ENCODE data around the gene ST3GAL5. TPM values are rescaled to one million over a fixed set of nuclear protein-coding genes. Genes with fewer than 3 reads are reported as not detected.

Gene ST3GAL5
- total RNA-seq, 1 experiment from 2014 or later: 5.9 TPM

GRCh38 chr2:85893428-85894258 is 4.9 kb upstream of the ST3GAL5 start:
- Histone ChIP-seq H4K20me1 (ENCODE audit: insufficient read depth) (no peaks in the 10 kb centered on the region), H3K9me3 (ENCODE audit: insufficient read depth, low read depth) (peaks cover 4% of the 10 kb centered on the region; the same call in 1 of the 2 replicates), H3K27me3 (ENCODE audit: insufficient read depth, low read depth) (no peaks in the 10 kb centered on the region), H3K9me2 (ENCODE audit: insufficient read depth) (no peaks in the 10 kb centered on the region), H3K4me2 (peak overlapping the region; percentile 33), H3K4me1 (replicated peaks; ENCODE audit: insufficient read depth) (peaks cover 37% of the 10 kb centered on the region), H3K79me2 (ENCODE audit: low read depth) (no peaks in the 10 kb centered on the region), H3F3A (ENCODE audit: insufficient read depth, low read depth) (peaks cover 19% of the 10 kb centered on the region; the same call in 1 of the 2 replicates), H3K4me3 (no peak overlapping the region), H3K27ac (no peak overlapping the region), H3K36me3 (ENCODE audit: low read depth) (no peaks in the 10 kb centered on the region), H2AFZ (no peak overlapping the region)
- CTCF ChIA-PET: no interaction called here
- no peak for TF ChIP-seq EZH2 (IDR thresholded peaks at IDR 0.05; ENCODE audit: low read depth)
- no peak for TF ChIP-seq CTCF (conservative IDR thresholded peaks at IDR 0.05)
- BruUV-seq (replicated peaks): no TSS peak
- intact Hi-C loops (cut with micrococcal nuclease; ENCODE audit: unreplicated experiment): no loop called here
- DNase-seq: peak in 1 of 2 experiments; percentile 35
- POLR2A ChIA-PET (ENCODE audit: unreplicated experiment): no interaction called here

- no peak overlapping the region for H2AFZ ChIP-seq
- BruUV-seq (replicated peaks): no TSS peak
- intact Hi-C loops (cut with micrococcal nuclease; ENCODE audit: unreplicated experiment): no loop called here
- H3K27ac ChIP-seq: no peak overlapping the region
- H3F3A ChIP-seq (ENCODE audit: insufficient read depth, low read depth): peaks cover 19% of the 10 kb centered on the region; the same call in 1 of the 2 replicates
- no peak for TF ChIP-seq CTCF (conservative IDR thresholded peaks at IDR 0.05)
- TF ChIP-seq EZH2 (IDR thresholded peaks at IDR 0.05; ENCODE audit: low read depth): no peak
- ChIA-PET POLR2A (ENCODE audit: unreplicated experiment) (no interaction called here), CTCF (no interaction called here)
- H3K4me1 ChIP-seq (replicated peaks; ENCODE audit: insufficient read depth): peaks cover 39% of the 10 kb centered on the region
- no peaks in the 10 kb centered on the region; the same call in 1 of the 2 replicates for H3K79me2 ChIP-seq (ENCODE audit: low read depth)
- no peak overlapping the region for H3K4me3 ChIP-seq
- no peak for DNase-seq
- H3K9me2 ChIP-seq (ENCODE audit: insufficient read depth): no peaks in the 10 kb centered on the region
- peaks cover 4% of the 10 kb centered on the region; the same call in 1 of the 2 replicates for H3K9me3 ChIP-seq (ENCODE audit: insufficient read depth, low read depth)
- H4K20me1 ChIP-seq (ENCODE audit: insufficient read depth): no peaks in the 10 kb centered on the region; the same call in 1 of the 2 replicates
- no peaks in the 10 kb centered on the region for H3K36me3 ChIP-seq (ENCODE audit: low read depth)
- no peak overlapping the region for H3K4me2 ChIP-seq
- H3K27me3 ChIP-seq (ENCODE audit: insufficient read depth, low read depth): no peaks in the 10 kb centered on the region
These were observed 3.6 kb upstream of the ST3GAL5 start for GRCh38 chr2:85892216-85892944.

- Histone ChIP-seq H3K4me3 (peak overlapping the region; percentile 88; the same call in 1 of the 2 replicates), H3K27me3 (ENCODE audit: insufficient read depth, low read depth) (no peaks in the 10 kb centered on the region), H2AFZ (peak overlapping the region; percentile 58; the same call in 1 of the 2 replicates), H3F3A (ENCODE audit: insufficient read depth, low read depth) (peaks cover 19% of the 10 kb centered on the region; the same call in 1 of the 2 replicates), H3K79me2 (ENCODE audit: low read depth) (peaks cover 16% of the 10 kb centered on the region), H4K20me1 (ENCODE audit: insufficient read depth) (no peaks in the 10 kb centered on the region; the same call in 1 of the 2 replicates), H3K9me3 (ENCODE audit: insufficient read depth, low read depth) (no peaks in the 10 kb centered on the region), H3K27ac (no peak overlapping the region), H3K4me2 (peak overlapping the region; percentile 91), H3K36me3 (ENCODE audit: low read depth) (no peaks in the 10 kb centered on the region), H3K9me2 (ENCODE audit: insufficient read depth) (no peaks in the 10 kb centered on the region), H3K4me1 (replicated peaks; ENCODE audit: insufficient read depth) (peaks cover 55% of the 10 kb centered on the region)
- POLR2A ChIA-PET (ENCODE audit: unreplicated experiment): no interaction called here
- intact Hi-C loops (cut with micrococcal nuclease; ENCODE audit: unreplicated experiment): no loop called here
- no peak for TF ChIP-seq EZH2 (IDR thresholded peaks at IDR 0.05; ENCODE audit: low read depth)
- no peak for TF ChIP-seq CTCF (conservative IDR thresholded peaks at IDR 0.05)
- no TSS peak for BruUV-seq (replicated peaks)
- CTCF ChIA-PET: no interaction called here
- no peak for DNase-seq
These were observed 1.9 kb upstream of the ST3GAL5 start for GRCh38 chr2:85890522-85891176.
